LNCAP (cell line): Measurements from ENCODE around the gene ANKRD13D.

Source experiments
- CTCF ChIP-seq: fragments of 450-650 bp; IDR thresholded peaks from 2 replicates; pipeline ENCODE4 v1.5.1; 2017; ENCODE audit warnings: mild to moderate bottlenecking

Gene ANKRD13D

GRCh38 chr11:67279589-67280340 lies 9.3 kb upstream of the ANKRD13D start:
- no peak for TF ChIP-seq CTCF

- no peak for TF ChIP-seq CTCF
Measured at GRCh38 chr11:67280341-67280787, 8.7 kb upstream of the ANKRD13D start.

GRCh38 chr11:67280788-67281551 lies 8.1 kb upstream of the ANKRD13D start:
- no peak for TF ChIP-seq CTCF

GRCh38 chr11:67281552-67282150 lies 7.5 kb upstream of the ANKRD13D start:
- TF ChIP-seq CTCF, result no peak

GRCh38 chr11:67282155-67282875 lies 6.8 kb upstream of the ANKRD13D start:
- no peak for TF ChIP-seq CTCF

GRCh38 chr11:67282876-67283371 lies 6.2 kb upstream of the ANKRD13D start:
- no peak for TF ChIP-seq CTCF

- TF ChIP-seq CTCF, result no peak
Measured at GRCh38 chr11:67283481-67283963, 5.6 kb upstream of the ANKRD13D start.
